Left lung (tissue), 10 donors: ENCODE results near the gene CFH. TPM values are rescaled to one million over a fixed set of nuclear protein-coding genes. Genes with fewer than 3 reads are reported as not detected.

Experiments
- ATAC-seq: fragments of 200-7000 bp; cut with Tn5 transposase; one replicate; pipeline ENCODE4 v1.9.1; 2020; ENCODE audit warnings: moderate library complexity
- DNase-seq, 4 donors: peaks; one replicate each; pipeline ENCODE4 v3.0.0-alpha.2; 2013 to 2020
- H3K27ac ChIP-seq, 2 donors: fragments of 200-600 bp; sonication (generic) in 1 of 2; one replicate each; pipeline versions ENCODE4 v1.5.0 to v1.8.0; 2020 to 2021
- H3K27me3 ChIP-seq, 2 donors: fragments of 200-600 bp; sonication (generic) in 1 of 2; one replicate each; pipeline versions ENCODE4 v1.5.0 to v1.8.0; 2020 to 2021
- H3K36me3 ChIP-seq, 2 donors: fragments of 200-600 bp; sonication (generic) in 1 of 2; one replicate each; pipeline versions ENCODE4 v1.5.0 to v1.8.0; 2020 to 2021
- H3K4me1 ChIP-seq, 2 donors: fragments of 200-600 bp; one replicate each; pipeline ENCODE4 v1.8.0; 2021
- H3K4me3 ChIP-seq, 2 donors: fragments of 200-600 bp; sonication (generic) in 1 of 2; one replicate each; pipeline versions ENCODE4 v1.5.0 to v1.8.0; 2020 to 2021; ENCODE audit warnings: mild to moderate bottlenecking in 1 of 2
- H3K9me3 ChIP-seq, 2 donors: fragments of 200-600 bp; sonication (generic) in 1 of 2; one replicate each; pipeline versions ENCODE4 v1.5.0 to v1.8.0; 2020 to 2021
- intact Hi-C, 2 donors: fragments of 100-400 bp; cut with DNase I; formaldehyde crosslinking; loops; one replicate each; pipeline versions ENCODE4 v1.11.2 to v1.14.2; 2022
- polyA plus RNA-seq, 6 donors: library from polyadenylated mRNA; unstranded; fragments of 120-200 nt; gene quantifications; one replicate each; pipeline ENCODE4 v1.2.1, GENCODE V29; 2013; ENCODE audit not compliant: insufficient read length in 6 of 6
- total RNA-seq, 2 donors: library from RNA; stranded (reverse); fragmentation: NEBNext Ultra II Directional; extraction: Animal tissue kit (Norgen Biotek cat#: 25700); gene quantifications; one replicate each; pipeline ENCODE4 v1.2.1, GENCODE V29; 2021
- TF ChIP-seq, protein P1 (sequence below), 2 donors: fragments of 200-600 bp; sonication (generic) in 1 of 2; IDR thresholded peaks; one replicate each; pipeline versions ENCODE4 v1.5.0 to v1.8.0; 2021; ENCODE audit warnings: antibody characterized with exemption in 2 of 2
- donor health status: DM: no; HTN: yes; CAD: no.
- donor health status: DM: no; HTN: no; CAD: no.

The CFH gene
- total and polyA plus RNA-seq, 8 donors: 19.7 to 161 (median 31.6) TPM

- intact Hi-C loops: no loop called here
- Histone ChIP-seq H3K36me3 (no peaks in the 10 kb centered on the region), H3K9me3 (no peaks in the 10 kb centered on the region), H3K27ac (no peak overlapping the region), H3K27me3 (no peaks in the 10 kb centered on the region), H3K4me1 (peaks cover 0 to 4% of the 10 kb centered on the region in 2 donors), H3K4me3 (no peak overlapping the region)
- TF ChIP-seq, protein P1, sequence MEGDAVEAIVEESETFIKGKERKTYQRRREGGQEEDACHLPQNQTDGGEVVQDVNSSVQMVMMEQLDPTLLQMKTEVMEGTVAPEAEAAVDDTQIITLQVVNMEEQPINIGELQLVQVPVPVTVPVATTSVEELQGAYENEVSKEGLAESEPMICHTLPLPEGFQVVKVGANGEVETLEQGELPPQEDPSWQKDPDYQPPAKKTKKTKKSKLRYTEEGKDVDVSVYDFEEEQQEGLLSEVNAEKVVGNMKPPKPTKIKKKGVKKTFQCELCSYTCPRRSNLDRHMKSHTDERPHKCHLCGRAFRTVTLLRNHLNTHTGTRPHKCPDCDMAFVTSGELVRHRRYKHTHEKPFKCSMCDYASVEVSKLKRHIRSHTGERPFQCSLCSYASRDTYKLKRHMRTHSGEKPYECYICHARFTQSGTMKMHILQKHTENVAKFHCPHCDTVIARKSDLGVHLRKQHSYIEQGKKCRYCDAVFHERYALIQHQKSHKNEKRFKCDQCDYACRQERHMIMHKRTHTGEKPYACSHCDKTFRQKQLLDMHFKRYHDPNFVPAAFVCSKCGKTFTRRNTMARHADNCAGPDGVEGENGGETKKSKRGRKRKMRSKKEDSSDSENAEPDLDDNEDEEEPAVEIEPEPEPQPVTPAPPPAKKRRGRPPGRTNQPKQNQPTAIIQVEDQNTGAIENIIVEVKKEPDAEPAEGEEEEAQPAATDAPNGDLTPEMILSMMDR (IDR thresholded peaks at IDR 0.05): no peak
- DNase-seq (no peak), ATAC-seq (peak; percentile 19)
Observed at GRCh38 chr1:196660272-196660671, 8.4 kb downstream of the CFH start.

DNA sequence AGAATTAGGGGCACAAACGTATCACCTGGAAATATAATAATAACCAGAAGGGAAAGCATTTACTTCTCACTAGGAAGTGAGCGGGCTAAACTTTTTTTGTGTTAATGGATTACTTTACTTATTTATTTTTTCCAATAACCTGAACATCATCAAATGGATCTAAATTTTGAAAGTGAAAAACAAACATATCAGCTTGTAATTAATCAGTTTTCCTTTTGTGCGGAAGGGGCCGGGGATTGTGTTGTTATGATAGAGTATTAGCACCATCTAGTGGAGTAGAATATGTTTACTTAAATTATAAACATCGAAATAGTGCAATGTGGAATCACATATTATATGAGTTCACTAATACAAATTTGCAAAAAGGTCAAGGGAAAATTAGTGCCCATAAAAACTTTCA is 9.0 kb downstream of the CFH start:
- H3K4me1 ChIP-seq: peaks cover 0 to 4% of the 10 kb centered on the region in 2 donors
- TF ChIP-seq, protein P1 (IDR thresholded peaks at IDR 0.05): peak in 1 of 2 donors; percentile 46
- intact Hi-C loops: no loop called here
- peak; percentile 95 for ATAC-seq
- H3K4me3 ChIP-seq: no peak overlapping the region
- H3K36me3 ChIP-seq: no peaks in the 10 kb centered on the region
- no peak overlapping the region for H3K27ac ChIP-seq
- H3K9me3 ChIP-seq: no peaks in the 10 kb centered on the region
- H3K27me3 ChIP-seq: no peaks in the 10 kb centered on the region
- peak in 2 of 4 donors; percentile 20 to 43 for DNase-seq

GRCh38 chr1:196661345-196661744 is 9.5 kb downstream of the CFH start:
- Histone ChIP-seq H3K27me3 (no peaks in the 10 kb centered on the region), H3K4me3 (no peak overlapping the region), H3K36me3 (no peaks in the 10 kb centered on the region), H3K27ac (no peak overlapping the region), H3K4me1 (peaks cover 0 to 4% of the 10 kb centered on the region in 2 donors), H3K9me3 (no peaks in the 10 kb centered on the region)
- TF ChIP-seq, protein P1 (IDR thresholded peaks at IDR 0.05): no peak
- ATAC-seq (no peak), DNase-seq (no peak)
- intact Hi-C loops: no loop called here

GRCh38 chr1:196667131-196667530 is 15.3 kb downstream of the CFH start:
- no peak overlapping the region for H3K27ac ChIP-seq
- no peak for ATAC-seq
- no peaks in the 10 kb centered on the region for H3K36me3 ChIP-seq
- no peaks in the 10 kb centered on the region for H3K27me3 ChIP-seq
- H3K4me3 ChIP-seq: no peak overlapping the region
- TF ChIP-seq, protein P1 (IDR thresholded peaks at IDR 0.05): no peak
- intact Hi-C loops: no loop called here
- no peak for DNase-seq
- peaks cover 0 to 9% of the 10 kb centered on the region in 2 donors for H3K9me3 ChIP-seq
- H3K4me1 ChIP-seq: no peaks in the 10 kb centered on the region

- ATAC-seq: no peak
- intact Hi-C loops: no loop called here
- H3K27ac ChIP-seq: no peak overlapping the region
- H3K4me3 ChIP-seq: no peak overlapping the region
- DNase-seq: no peak
- H3K4me1 ChIP-seq: no peaks in the 10 kb centered on the region
- H3K27me3 ChIP-seq: no peaks in the 10 kb centered on the region
- TF ChIP-seq, protein P1 (IDR thresholded peaks at IDR 0.05): no peak
- no peaks in the 10 kb centered on the region for H3K36me3 ChIP-seq
- H3K9me3 ChIP-seq: peaks cover 0 to 9% of the 10 kb centered on the region in 2 donors
Observed at GRCh38 chr1:196669051-196669450, 17.2 kb downstream of the CFH start.
